Gastrocnemius medialis (tissue), 4 donors: ENCODE results near the gene TROAP. TPM values are rescaled to one million over a fixed set of nuclear protein-coding genes. Genes with fewer than 3 reads are reported as not detected.
"Not testable (repeated sequence)": the region's sequence is repeated elsewhere in the genome, so short reads cannot be mapped to it uniquely, and the experiment has no call there.

Source experiments
- ATAC-seq, 2 donors: fragments of 150-250 bp; one replicate each; pipeline ENCODE4 v1.9.1; 2016
- DNase-seq, 2 donors: peaks; one replicate each; pipeline ENCODE4 v3.0.0-alpha.2; 2019
- H3K27ac ChIP-seq, 4 donors: fragments of 200-600 bp; sonication (generic); 1 replicate in 1 of 4; 2 replicates in 3 of 4; pipeline ENCODE4 v1.5.1; 2016 to 2018; ENCODE audit warnings: mild to moderate bottlenecking in 2 of 4, moderate library complexity in 1 of 4
- H3K27me3 ChIP-seq, 3 donors: fragments of 200-600 bp; sonication (generic) in 2 of 3; 1 replicate in 1 of 3; 2 replicates in 2 of 3; pipeline versions ENCODE4 v1.5.1 to v1.6.0; 2016 to 2019; ENCODE audit warnings: mild to moderate bottlenecking in 1 of 3, moderate library complexity in 1 of 3
- H3K36me3 ChIP-seq, 2 donors: fragments of 200-600 bp; sonication (generic) in 1 of 2; one replicate each; pipeline ENCODE4 v1.5.1; 2017 to 2018
- H3K4me1 ChIP-seq, 2 donors: fragments of 200-600 bp; sonication (generic) in 1 of 2; one replicate each; pipeline ENCODE4 v1.5.1; 2016 to 2017; ENCODE audit warnings: mild to moderate bottlenecking in 2 of 2
- H3K4me3 ChIP-seq, 4 donors: fragments of 200-600 bp; sonication (generic) in 3 of 4; 1 replicate in 1 of 4; 2 replicates in 3 of 4; pipeline ENCODE4 v1.5.1; 2016 to 2019; ENCODE audit warnings: mild to moderate bottlenecking in 2 of 4
- H3K9me3 ChIP-seq, 3 donors: fragments of 200-600 bp; sonication (generic) in 2 of 3; 1 replicate in 1 of 3; 2 replicates in 2 of 3; pipeline ENCODE4 v1.5.1; 2016 to 2019
- POLR2A ChIP-seq, 2 donors: fragments of 450-650 bp; IDR thresholded peaks; one replicate each; pipeline ENCODE4 v1.6.1; 2017; ENCODE audit warnings: antibody characterized with exemption in 2 of 2, mild to moderate bottlenecking in 2 of 2, moderate library complexity in 2 of 2
- in situ Hi-C, 4 donors: fragments of 200-750 bp; cut with MboI; loops; one replicate each; pipeline versions ENCODE4 v1.15.0 to v1.8.0; 2017; ENCODE audit warnings: low sequenced_read_pairs in 4 of 4
- intact Hi-C: fragments of 100-400 bp; cut with DNase I; formaldehyde crosslinking; loops from one replicate; pipeline ENCODE4 v1.15.1; 2023; ENCODE audit warnings: low total_unique reads
- total RNA-seq, 4 donors: library from RNA; depleted of rRNA; stranded (reverse); fragments of >200 nt; gene quantifications; one replicate each; pipeline versions ENCODE4 v1.1.0 to v1.2.3, GENCODE V29; 2016
- TF ChIP-seq, protein P1 (sequence below), 5 experiments: fragments of 450-650 bp in 3 of 5; fragments of 200-600 bp in 2 of 5; sonication (generic) in 2 of 5; IDR thresholded peaks in 4 of 5; conservative IDR thresholded peaks in 1 of 5; 1 replicate in 4 of 5; 2 replicates in 1 of 5; pipeline ENCODE4 v1.5.1; 2016 to 2019; ENCODE audit warnings: antibody characterized with exemption in 5 of 5, mild to moderate bottlenecking in 3 of 5, moderate library complexity in 3 of 5

The TROAP gene
- total RNA-seq, 4 donors from 2014 or later = 0.24 TPM; not detected in 3

- Histone ChIP-seq H3K9me3 (no peaks in the 10 kb centered on the region), H3K27ac (no peak overlapping the region), H3K4me1 (no peaks in the 10 kb centered on the region), H3K27me3 (peaks cover 0 to 7% (median 5%) of the 10 kb centered on the region in 3 donors), H3K36me3 (no peaks in the 10 kb centered on the region), H3K4me3 (no peak overlapping the region)
- intact Hi-C loops (no loop called here), in situ Hi-C loops (no loop called here)
- no peak for DNase-seq
- TF ChIP-seq, protein P1, sequence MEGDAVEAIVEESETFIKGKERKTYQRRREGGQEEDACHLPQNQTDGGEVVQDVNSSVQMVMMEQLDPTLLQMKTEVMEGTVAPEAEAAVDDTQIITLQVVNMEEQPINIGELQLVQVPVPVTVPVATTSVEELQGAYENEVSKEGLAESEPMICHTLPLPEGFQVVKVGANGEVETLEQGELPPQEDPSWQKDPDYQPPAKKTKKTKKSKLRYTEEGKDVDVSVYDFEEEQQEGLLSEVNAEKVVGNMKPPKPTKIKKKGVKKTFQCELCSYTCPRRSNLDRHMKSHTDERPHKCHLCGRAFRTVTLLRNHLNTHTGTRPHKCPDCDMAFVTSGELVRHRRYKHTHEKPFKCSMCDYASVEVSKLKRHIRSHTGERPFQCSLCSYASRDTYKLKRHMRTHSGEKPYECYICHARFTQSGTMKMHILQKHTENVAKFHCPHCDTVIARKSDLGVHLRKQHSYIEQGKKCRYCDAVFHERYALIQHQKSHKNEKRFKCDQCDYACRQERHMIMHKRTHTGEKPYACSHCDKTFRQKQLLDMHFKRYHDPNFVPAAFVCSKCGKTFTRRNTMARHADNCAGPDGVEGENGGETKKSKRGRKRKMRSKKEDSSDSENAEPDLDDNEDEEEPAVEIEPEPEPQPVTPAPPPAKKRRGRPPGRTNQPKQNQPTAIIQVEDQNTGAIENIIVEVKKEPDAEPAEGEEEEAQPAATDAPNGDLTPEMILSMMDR (IDR thresholded peaks at IDR 0.05 in 4 of 5, conservative IDR thresholded peaks at IDR 0.05 in 1 of 5) = no peak
- no peak for TF ChIP-seq POLR2A (IDR thresholded peaks at IDR 0.05)
- ATAC-seq = no peak
Observed at GRCh38 chr12:49305762-49306510, 17.1 kb upstream of the TROAP start.

DNA sequence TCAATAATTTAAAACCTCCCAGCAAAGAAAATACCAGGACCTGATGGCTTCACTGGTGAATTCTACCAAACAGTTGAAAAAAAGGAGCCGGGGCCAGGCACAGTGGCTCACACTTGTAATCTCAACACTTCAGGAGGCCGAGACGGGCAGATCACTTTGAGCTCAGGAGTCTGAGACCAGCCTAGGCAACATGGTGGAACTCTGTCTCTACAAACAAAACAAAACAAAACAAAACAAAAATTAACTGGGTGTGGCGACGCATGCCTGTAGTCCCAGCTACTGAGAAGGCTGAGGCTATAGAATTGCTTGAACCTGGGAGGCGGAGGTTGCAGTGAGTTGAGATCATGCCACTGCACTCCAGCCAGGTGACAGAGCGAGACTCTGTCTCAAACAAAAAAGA is 13.7 kb upstream of the TROAP start:
- no peak overlapping the region for H3K27ac ChIP-seq
- H3K9me3 ChIP-seq = no peaks in the 10 kb centered on the region
- no peaks in the 10 kb centered on the region for H3K27me3 ChIP-seq
- intact Hi-C loops (no loop called here), in situ Hi-C loops (no loop called here)
- no peaks in the 10 kb centered on the region for H3K36me3 ChIP-seq
- ATAC-seq (no peak), DNase-seq (no peak)
- no peaks in the 10 kb centered on the region for H3K4me1 ChIP-seq
- no peak overlapping the region for H3K4me3 ChIP-seq
- TF ChIP-seq, protein P1 (IDR thresholded peaks at IDR 0.05 in 4 of 5, conservative IDR thresholded peaks at IDR 0.05 in 1 of 5) = no peak
- TF ChIP-seq POLR2A (IDR thresholded peaks at IDR 0.05) = no peak

GRCh38 chr12:49310451-49311000 is 12.5 kb upstream of the TROAP start:
- H3K4me3 ChIP-seq, H3K27ac ChIP-seq, H3K36me3 ChIP-seq, ATAC-seq, H3K4me1 ChIP-seq, in situ Hi-C loops, intact Hi-C loops, H3K9me3 ChIP-seq, DNase-seq, H3K27me3 ChIP-seq: not testable (repeated sequence)

DNA sequence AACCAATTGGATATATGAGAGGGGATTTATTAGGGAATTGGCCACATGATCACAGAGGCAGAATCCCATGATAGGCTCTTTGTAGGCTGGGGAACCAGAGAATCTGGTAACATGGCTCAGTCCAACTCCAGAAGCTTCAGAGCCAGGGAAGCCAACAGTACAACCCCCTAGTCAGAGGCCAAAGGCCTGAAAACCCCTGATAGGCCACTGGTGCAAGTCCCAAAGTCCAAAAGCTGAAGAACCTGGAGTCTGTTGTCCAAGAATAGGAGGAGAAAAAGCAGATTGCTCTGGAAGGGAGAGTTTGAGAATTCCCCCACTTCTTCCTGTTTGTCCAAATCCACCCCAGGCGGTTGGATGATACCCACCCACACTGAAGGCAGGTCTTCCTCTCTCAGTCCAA is 8.2 kb upstream of the TROAP start:
- intact Hi-C loops = no loop called here
- H3K27me3 ChIP-seq = no peaks in the 10 kb centered on the region
- H3K27ac ChIP-seq = no peak overlapping the region
- H3K4me3 ChIP-seq = no peak overlapping the region
- DNase-seq = no peak
- H3K4me1 ChIP-seq = no peaks in the 10 kb centered on the region
- no peak for TF ChIP-seq POLR2A (IDR thresholded peaks at IDR 0.05)
- TF ChIP-seq, protein P1 (IDR thresholded peaks at IDR 0.05 in 4 of 5, conservative IDR thresholded peaks at IDR 0.05 in 1 of 5) = no peak
- no peaks in the 10 kb centered on the region for H3K36me3 ChIP-seq
- no peaks in the 10 kb centered on the region for H3K9me3 ChIP-seq
- ATAC-seq = no peak
- in situ Hi-C loops = no loop called here

- H3K9me3 ChIP-seq, DNase-seq, H3K4me3 ChIP-seq, H3K36me3 ChIP-seq, intact Hi-C loops, in situ Hi-C loops, ATAC-seq, H3K27me3 ChIP-seq, H3K27ac ChIP-seq, H3K4me1 ChIP-seq: not testable (repeated sequence)
Observed at GRCh38 chr12:49317118-49317517, 5.9 kb upstream of the TROAP start.

DNA sequence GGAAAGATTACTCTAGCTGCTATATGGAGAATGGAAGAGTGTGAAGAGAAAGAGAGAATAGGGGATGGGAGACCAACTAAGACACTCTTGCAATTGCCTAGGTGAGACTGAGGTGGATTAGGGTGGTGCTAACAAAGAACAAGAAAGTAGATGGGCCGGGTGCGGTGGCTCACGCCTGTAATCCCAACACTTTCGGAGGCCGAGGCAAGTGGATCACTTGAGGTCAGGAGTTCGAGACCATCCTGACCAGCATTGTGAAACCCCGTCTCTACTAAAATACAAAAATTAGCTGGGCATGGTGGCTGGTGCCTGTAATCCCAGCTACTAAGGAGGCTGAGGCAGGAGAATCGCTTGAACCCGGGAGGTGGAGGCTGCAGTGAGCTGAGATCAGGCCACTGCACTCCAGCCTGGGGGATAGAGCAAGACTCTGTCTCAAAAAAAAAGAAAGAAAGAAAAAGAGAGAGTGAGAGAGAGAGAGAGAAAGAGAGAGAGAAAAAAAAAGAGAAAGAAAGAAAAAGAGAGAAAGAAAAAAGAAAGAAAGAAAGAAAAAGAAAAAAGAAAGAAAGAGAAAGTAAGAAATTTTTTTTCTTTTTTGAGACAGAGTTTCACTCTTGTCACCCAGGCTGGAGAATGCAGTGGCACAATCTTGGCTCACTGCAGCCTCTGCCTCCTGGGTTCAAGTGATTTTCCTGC is 2.5 kb upstream of the TROAP start:
- H3K27ac ChIP-seq, DNase-seq, H3K4me1 ChIP-seq, intact Hi-C loops, H3K9me3 ChIP-seq, H3K36me3 ChIP-seq, H3K4me3 ChIP-seq, in situ Hi-C loops, ATAC-seq, H3K27me3 ChIP-seq: not testable (repeated sequence)
